Dermis blood vessel endothelial cell (primary cell): Measurements from ENCODE around the gene DGCR6L. TPM values are rescaled to one million over a fixed set of nuclear protein-coding genes. Genes with fewer than 3 reads are reported as not detected.
"Not testable (repeated sequence)": the region's sequence is repeated elsewhere in the genome, so short reads cannot be mapped to it uniquely, and the experiment has no call there.

Experiments used
- DNase-seq: peaks from one replicate; pipeline ENCODE4 v3.0.0; 2010
- total RNA-seq: library from RNA; depleted of rRNA; stranded (reverse); fragments of >200 nt; gene quantifications from 2 replicates; pipeline ENCODE4 v1.2.3, GENCODE V29; 2014

DGCR6L gene
- total RNA-seq, 1 donor from 2014 or later, result 62.5 TPM

DNA sequence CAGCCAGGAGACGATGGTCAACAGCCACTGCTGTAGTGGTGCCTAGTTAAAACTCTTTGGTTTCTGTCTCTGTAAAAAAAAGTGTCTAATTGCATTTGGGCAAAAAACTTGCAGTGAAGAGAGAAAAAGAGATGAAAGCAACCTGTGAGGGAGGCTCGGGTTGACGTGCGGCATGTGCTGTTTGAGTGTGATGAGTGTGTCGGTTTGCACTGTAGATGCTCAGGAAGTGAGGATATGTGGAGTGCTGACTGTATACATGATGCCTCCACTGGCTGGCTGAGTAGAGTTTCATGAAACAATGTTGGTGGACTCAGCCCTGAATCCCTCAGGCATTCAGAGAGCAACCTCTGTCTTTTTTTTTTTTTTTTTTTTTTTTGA is 4.3 kb upstream of the DGCR6L start:
- DNase-seq, result no peak

- not testable (repeated sequence) for DNase-seq
These were observed 1.8 kb upstream of the DGCR6L start for GRCh38 chr22:20321552-20322211.

- peak; percentile 28 for DNase-seq
These were observed 1.0 kb upstream of the DGCR6L start for GRCh38 chr22:20320659-20321551.

DNA sequence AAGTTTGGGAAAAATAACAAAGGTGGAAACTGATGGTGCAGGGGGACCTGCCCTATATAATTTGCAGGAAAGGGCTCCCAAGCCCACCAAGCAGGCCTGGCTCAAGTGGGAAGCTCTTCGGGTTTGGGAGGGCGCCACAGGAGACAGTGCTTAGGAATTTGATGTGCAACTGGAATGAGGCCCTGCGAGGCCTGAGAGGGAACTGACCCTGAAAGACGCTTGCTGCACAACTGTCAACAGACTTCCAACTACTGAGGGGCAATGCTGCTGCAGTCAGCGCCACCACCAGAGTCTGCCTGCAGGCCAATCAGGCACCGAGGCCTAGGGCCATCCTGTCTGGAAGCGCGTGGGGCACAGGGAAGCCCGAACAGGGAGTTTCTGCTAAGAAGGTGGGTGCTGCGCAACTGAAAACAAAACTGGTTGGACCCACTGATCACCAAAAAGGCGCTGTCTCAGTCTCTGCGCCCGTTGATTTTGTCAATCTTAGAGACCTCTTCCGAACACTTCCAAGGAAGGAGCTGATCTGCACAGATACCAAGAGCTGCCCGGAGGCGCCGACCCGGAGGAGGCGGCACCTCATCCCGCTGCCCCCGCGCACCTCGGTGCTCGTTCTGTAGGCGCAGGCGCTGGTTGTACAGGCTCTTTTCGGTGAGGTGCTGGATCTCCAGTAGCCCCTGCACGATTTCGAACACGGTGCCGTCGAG is 667 bp downstream of the DGCR6L start:
- peak; percentile 34 for DNase-seq

GRCh38 chr22:20318043-20318688 is 1.7 kb downstream of the DGCR6L start:
- DNase-seq, result not testable (repeated sequence)

- DNase-seq, result peak; percentile 37
These were observed 2.3 kb downstream of the DGCR6L start for GRCh38 chr22:20317402-20318042.

GRCh38 chr22:20316844-20317401 is 2.9 kb downstream of the DGCR6L start:
- no peak for DNase-seq

GRCh38 chr22:20316217-20316843 is 3.5 kb downstream of the DGCR6L start:
- DNase-seq, result no peak

- no peak for DNase-seq
These were observed 4.3 kb downstream of the DGCR6L start for GRCh38 chr22:20315337-20316216.

GRCh38 chr22:20314741-20315336 is 5.0 kb downstream of the DGCR6L start:
- not testable (repeated sequence) for DNase-seq

DNA sequence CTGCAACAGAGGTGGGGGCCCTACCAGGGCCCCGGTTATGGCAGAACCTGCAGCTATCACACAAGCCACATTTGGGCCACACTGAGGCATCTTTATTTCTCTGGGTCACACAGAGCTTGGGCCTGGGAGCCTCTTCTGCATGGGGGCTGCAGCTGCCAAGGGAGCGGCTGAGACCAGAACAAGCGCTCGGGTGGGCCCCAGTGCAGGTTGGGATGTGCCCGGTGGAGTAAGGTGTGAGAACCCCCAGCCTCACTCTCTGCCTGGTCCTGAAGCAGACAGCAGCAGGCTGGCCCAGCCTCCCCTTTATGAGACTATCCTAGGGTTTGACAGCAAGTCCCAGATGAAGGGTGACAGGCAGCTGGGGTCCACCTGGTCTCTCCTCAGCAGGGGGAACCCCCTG is 5.7 kb downstream of the DGCR6L start:
- DNase-seq, result not testable (repeated sequence)

GRCh38 chr22:20313306-20314077 is 6.4 kb downstream of the DGCR6L start:
- DNase-seq, result not testable (repeated sequence)

GRCh38 chr22:20312396-20313191 is 7.3 kb downstream of the DGCR6L start:
- DNase-seq, result no peak

GRCh38 chr22:20311249-20312062 is 8.4 kb downstream of the DGCR6L start:
- not testable (repeated sequence) for DNase-seq

- not testable (repeated sequence) for DNase-seq
These were observed 9.1 kb downstream of the DGCR6L start for GRCh38 chr22:20310773-20311172.

- DNase-seq, result not testable (repeated sequence)
These were observed 9.7 kb downstream of the DGCR6L start for GRCh38 chr22:20310180-20310579.
